AG09319 (cell line): ENCODE data around the gene HOXB9.

Source experiments
- DNase-seq: peaks from one replicate; pipeline ENCODE4 v3.0.0-alpha.2; 2010; ENCODE audit warnings: low read depth; ENCODE audit errors: extremely low read depth
- CTCF ChIP-seq: IDR thresholded peaks from 2 replicates; pipeline ENCODE4 v1.5.1; 2011; ENCODE audit warnings: low read depth, mild to moderate bottlenecking, inconsistent platforms, low read length, moderate library complexity

Gene HOXB9

GRCh38 chr17:48630925-48631692, 5.0 kb upstream of the HOXB9 start:
- no peak for DNase-seq

GRCh38 chr17:48630009-48630924, 4.1 kb upstream of the HOXB9 start:
- no peak for TF ChIP-seq CTCF
- no peak for DNase-seq

More at GRCh38 chr17:48630925-48631692, 5.0 kb upstream of the HOXB9 start:
- no peak for TF ChIP-seq CTCF

- no peak for TF ChIP-seq CTCF
- DNase-seq = no peak
These were observed 3.2 kb upstream of the HOXB9 start for GRCh38 chr17:48629411-48629759.

- TF ChIP-seq CTCF = no peak
- DNase-seq = no peak
These were observed 2.7 kb upstream of the HOXB9 start for GRCh38 chr17:48628649-48629410.

- TF ChIP-seq CTCF = no peak
- no peak for DNase-seq
These were observed 1.7 kb upstream of the HOXB9 start for GRCh38 chr17:48627623-48628521.

- TF ChIP-seq CTCF = no peak
- no peak for DNase-seq
These were observed 1.0 kb upstream of the HOXB9 start for GRCh38 chr17:48627118-48627597.
